Mesenchymal stem cell (in vitro differentiated cells and primary cell): ENCODE data around the gene LAPTM5.

Experiments
- DNase-seq: peaks from one replicate; pipeline ENCODE4 v3.0.0-alpha.2; 2013
- H2AFZ ChIP-seq: one replicate; pipeline ENCODE4 v1.6.1; 2013; ENCODE audit warnings: low read depth, mild to moderate bottlenecking, control low read depth, inconsistent platforms, low read length, moderate library complexity
- H2AK5ac ChIP-seq: 2 replicates; pipeline ENCODE4 v1.6.1; 2013; ENCODE audit warnings: low read length, moderate library complexity, mild to moderate bottlenecking, inconsistent platforms; ENCODE audit not compliant: severe bottlenecking
- H2BK120ac ChIP-seq: one replicate; pipeline ENCODE4 v1.6.1; 2013; ENCODE audit warnings: low read depth, mild to moderate bottlenecking, inconsistent platforms, low read length, moderate library complexity
- H2BK12ac ChIP-seq, 2 experiments: one replicate each; pipeline ENCODE4 v1.6.1; 2013; ENCODE audit warnings: inconsistent platforms in 2 of 2, low read length in 2 of 2, mild to moderate bottlenecking in 2 of 2, moderate library complexity in 2 of 2, control low read depth in 1 of 2
- H2BK15ac ChIP-seq: one replicate; pipeline ENCODE4 v1.6.1; 2013; ENCODE audit warnings: mild to moderate bottlenecking, low read depth, inconsistent platforms; ENCODE audit not compliant: poor library complexity, severe bottlenecking
- H2BK5ac ChIP-seq: 2 replicates; pipeline ENCODE4 v1.6.1; 2013; ENCODE audit warnings: low read depth, mild to moderate bottlenecking, low read length, control low read depth, inconsistent platforms; ENCODE audit not compliant: poor library complexity, severe bottlenecking
- H3K14ac ChIP-seq, 2 experiments: one replicate each; pipeline ENCODE4 v1.6.1; 2013; ENCODE audit warnings: inconsistent platforms in 2 of 2, low read length in 2 of 2, control low read depth in 1 of 2, mild to moderate bottlenecking in 1 of 2, moderate library complexity in 1 of 2
- H3K18ac ChIP-seq, 2 experiments: one replicate each; pipeline ENCODE4 v1.6.1; 2013; ENCODE audit warnings: inconsistent platforms in 2 of 2, low read length in 2 of 2, control low read depth in 1 of 2, low read depth in 1 of 2, mild to moderate bottlenecking in 1 of 2
- H3K23ac ChIP-seq, 2 experiments: one replicate each; pipeline ENCODE4 v1.6.1; 2013; ENCODE audit warnings: inconsistent platforms in 2 of 2, low read length in 2 of 2, mild to moderate bottlenecking in 2 of 2, moderate library complexity in 2 of 2, control low read depth in 1 of 2
- H3K27ac ChIP-seq: 2 replicates; pipeline ENCODE4 v1.5.1; 2013; ENCODE audit warnings: mild to moderate bottlenecking, moderate library complexity, low read length, control low read depth, inconsistent platforms; ENCODE audit not compliant: poor library complexity, severe bottlenecking
- H3K27me3 ChIP-seq, 2 experiments: 2 replicates each; pipeline versions ENCODE4 v1.6.1 to v1.7.0; 2013; ENCODE audit warnings: low read length in 2 of 2, mild to moderate bottlenecking in 2 of 2, moderate library complexity in 2 of 2, control low read depth in 1 of 2, inconsistent platforms in 1 of 2; ENCODE audit not compliant: control insufficient read depth in 1 of 2, insufficient read depth in 1 of 2
- H3K36me3 ChIP-seq, 2 experiments: 2 replicates each; pipeline versions ENCODE4 v1.6.1 to v1.7.0; 2013; ENCODE audit warnings: low read length in 2 of 2, control low read depth in 1 of 2, inconsistent platforms in 1 of 2, low read depth in 1 of 2, mild to moderate bottlenecking in 1 of 2; ENCODE audit not compliant: insufficient read depth in 2 of 2, control insufficient read depth in 1 of 2
- H3K4ac ChIP-seq, 2 experiments: one replicate each; pipeline ENCODE4 v1.6.1; 2013; ENCODE audit warnings: inconsistent platforms in 2 of 2, low read length in 2 of 2, mild to moderate bottlenecking in 2 of 2, moderate library complexity in 2 of 2, control low read depth in 1 of 2, low read depth in 1 of 2
- H3K4me1 ChIP-seq: 2 replicates; pipeline ENCODE4 v1.6.1; 2013; ENCODE audit warnings: low read depth, low read length, control low read depth; ENCODE audit not compliant: control insufficient read depth, insufficient read depth
- H3K4me2 ChIP-seq: 2 replicates; pipeline ENCODE4 v1.6.1; 2013; ENCODE audit warnings: low read length, mild to moderate bottlenecking, inconsistent platforms; ENCODE audit not compliant: poor library complexity, severe bottlenecking
- H3K4me3 ChIP-seq, 2 experiments: 2 replicates each; pipeline versions ENCODE4 v1.5.1 to v1.7.0; 2013; ENCODE audit warnings: low read length in 2 of 2, mild to moderate bottlenecking in 2 of 2, control low read depth in 1 of 2, low read depth in 1 of 2; ENCODE audit not compliant: insufficient read depth in 1 of 2
- H3K79me1 ChIP-seq: replicated peaks from 2 replicates; pipeline ENCODE4 v1.6.1; 2013; ENCODE audit warnings: mild to moderate bottlenecking, control low read depth, low read length, inconsistent platforms; ENCODE audit not compliant: poor library complexity, severe bottlenecking
- H3K9ac ChIP-seq: 2 replicates; pipeline ENCODE4 v1.7.0; 2013; ENCODE audit warnings: mild to moderate bottlenecking, low read length, moderate library complexity
- H3K9me3 ChIP-seq: 2 replicates; pipeline ENCODE4 v1.7.0; 2013; ENCODE audit warnings: mild to moderate bottlenecking, low read length; ENCODE audit not compliant: control insufficient read depth
- H4K8ac ChIP-seq: one replicate; pipeline ENCODE4 v1.6.1; 2013; ENCODE audit warnings: inconsistent platforms, mild to moderate bottlenecking, low read length, moderate library complexity
- H4K91ac ChIP-seq: one replicate; pipeline ENCODE4 v1.6.1; 2013; ENCODE audit warnings: mild to moderate bottlenecking, low read length, inconsistent platforms
- WGBS: methylation state at CpG from one replicate; pipeline ENCODE4 v1.1.7; 2013; ENCODE audit warnings: mixed read lengths; 5-methylcytosine and 5-hydroxymethylcytosine counted together

The LAPTM5 gene

DNA sequence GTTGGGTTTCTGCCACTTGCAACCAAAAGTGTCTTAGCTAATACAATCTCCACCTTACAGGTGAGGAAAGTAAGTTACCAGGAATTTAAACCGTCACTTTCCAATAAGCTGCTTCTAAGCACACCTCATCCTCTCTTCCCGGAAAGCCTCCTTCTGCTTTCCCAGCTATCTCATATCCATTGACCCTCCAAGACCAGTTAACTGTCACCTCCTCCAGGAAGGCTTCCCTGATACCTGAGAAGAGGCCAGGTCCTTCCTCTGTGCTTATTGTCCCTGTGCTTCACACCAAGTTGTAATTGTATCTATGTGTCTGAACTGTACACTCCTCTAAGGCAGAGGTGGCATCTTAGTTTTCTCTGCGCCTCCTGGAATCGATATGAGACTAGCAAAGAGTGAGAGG, 23.0 kb downstream of the LAPTM5 start:
- Histone ChIP-seq H2AK5ac (no peak overlapping the region), H3K36me3 (no peaks in the 10 kb centered on the region), H2BK15ac (no peak overlapping the region), H3K27ac (no peak overlapping the region), H3K4me3 (no peak overlapping the region), H3K9me3 (peaks cover 6% of the 10 kb centered on the region), H4K91ac (no peak overlapping the region), H3K4me1 (peaks cover 23% of the 10 kb centered on the region), H3K9ac (no peak overlapping the region), H3K23ac (no peak overlapping the region), H4K8ac (no peak overlapping the region), H2AFZ (no peak overlapping the region), H3K79me1 (no peaks in the 10 kb centered on the region), H2BK120ac (no peak overlapping the region), H3K27me3 (peaks cover 0 to 66% of the 10 kb centered on the region in 2 experiments), H3K4ac (no peak overlapping the region), H2BK5ac (no peak overlapping the region), H2BK12ac (no peak overlapping the region), H3K18ac (no peak overlapping the region), H3K14ac (no peak overlapping the region), H3K4me2 (no peak overlapping the region)
- WGBS = 98% methylated on average over 2 of the region's 4 CpGs
- DNase-seq = no peak

DNA sequence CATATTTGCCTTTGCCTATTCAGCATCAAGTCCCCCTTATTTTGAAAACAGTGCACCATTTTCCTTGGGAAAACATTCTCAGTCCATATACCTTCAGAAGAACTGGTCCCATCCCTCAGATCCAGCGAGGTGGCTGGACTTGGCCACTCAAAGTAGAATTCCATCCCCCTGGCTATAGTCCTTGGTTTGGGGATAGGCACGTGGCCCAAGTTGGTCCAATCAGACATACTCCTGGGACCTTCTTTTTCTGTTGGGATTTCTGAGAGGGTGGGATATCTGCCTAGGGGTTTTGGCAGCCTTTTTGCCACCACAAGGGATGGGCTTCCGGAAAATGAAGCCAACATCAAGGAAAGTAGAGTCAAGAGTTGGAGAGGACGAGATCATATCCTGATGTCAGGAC, 23.5 kb downstream of the LAPTM5 start:
- Histone ChIP-seq H3K4ac (no peak overlapping the region), H2AK5ac (no peak overlapping the region), H2BK12ac (no peak overlapping the region), H3K4me2 (no peak overlapping the region), H2BK15ac (no peak overlapping the region), H2BK120ac (no peak overlapping the region), H3K18ac (no peak overlapping the region), H3K79me1 (no peaks in the 10 kb centered on the region), H3K27me3 (peaks cover 0 to 69% of the 10 kb centered on the region in 2 experiments), H3K23ac (no peak overlapping the region), H3K4me1 (peaks cover 28% of the 10 kb centered on the region), H2BK5ac (no peak overlapping the region), H3K4me3 (no peak overlapping the region), H4K8ac (no peak overlapping the region), H3K9ac (no peak overlapping the region), H4K91ac (no peak overlapping the region), H3K27ac (no peak overlapping the region), H3K9me3 (peaks cover 6% of the 10 kb centered on the region), H3K14ac (no peak overlapping the region), H2AFZ (no peak overlapping the region), H3K36me3 (no peaks in the 10 kb centered on the region)
- 92% methylated on average over 4 of the region's 4 CpGs for WGBS
- DNase-seq = no peak

DNA sequence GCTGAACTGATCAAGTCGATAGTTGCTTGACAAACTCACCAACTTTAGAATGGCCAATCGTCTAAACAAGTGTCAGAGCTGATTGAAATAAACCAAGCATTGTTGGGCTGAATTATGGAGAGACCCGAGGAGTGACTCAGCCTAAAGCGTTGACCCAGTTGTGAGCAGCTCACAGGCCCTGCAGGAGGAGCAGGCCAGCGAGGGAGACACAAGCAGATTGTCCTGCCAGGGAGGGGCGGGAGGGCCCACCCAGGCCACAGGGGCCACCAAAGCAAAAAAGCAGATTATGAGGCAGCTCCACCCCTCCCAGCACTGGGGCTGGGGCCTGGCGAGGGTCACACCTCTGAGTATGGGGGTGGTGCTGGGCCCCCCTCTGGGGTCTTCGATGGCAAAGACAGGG, 24.1 kb downstream of the LAPTM5 start:
- H2BK12ac ChIP-seq = no peak overlapping the region
- no peak overlapping the region for H3K14ac ChIP-seq
- H2BK5ac ChIP-seq = no peak overlapping the region
- H3K4me3 ChIP-seq = no peak overlapping the region
- H4K8ac ChIP-seq = no peak overlapping the region
- H3K18ac ChIP-seq = peak overlapping the region in 1 of 2 experiments; percentile 41
- no peak overlapping the region for H3K4ac ChIP-seq
- peaks cover 32% of the 10 kb centered on the region for H3K4me1 ChIP-seq
- no peak overlapping the region for H3K27ac ChIP-seq
- peak overlapping the region; percentile 37 for H4K91ac ChIP-seq
- H3K4me2 ChIP-seq = no peak overlapping the region
- H3K36me3 ChIP-seq = no peaks in the 10 kb centered on the region
- peaks cover 0 to 63% of the 10 kb centered on the region in 2 experiments for H3K27me3 ChIP-seq
- DNase-seq = peak; percentile 34
- no peaks in the 10 kb centered on the region for H3K79me1 ChIP-seq
- H2BK120ac ChIP-seq = no peak overlapping the region
- H2BK15ac ChIP-seq = no peak overlapping the region
- peaks cover 6% of the 10 kb centered on the region for H3K9me3 ChIP-seq
- H2AK5ac ChIP-seq = no peak overlapping the region
- no peak overlapping the region for H3K9ac ChIP-seq
- H2AFZ ChIP-seq = no peak overlapping the region
- no peak overlapping the region for H3K23ac ChIP-seq
- 65% methylated on average over 8 of the region's 8 CpGs for WGBS

DNA sequence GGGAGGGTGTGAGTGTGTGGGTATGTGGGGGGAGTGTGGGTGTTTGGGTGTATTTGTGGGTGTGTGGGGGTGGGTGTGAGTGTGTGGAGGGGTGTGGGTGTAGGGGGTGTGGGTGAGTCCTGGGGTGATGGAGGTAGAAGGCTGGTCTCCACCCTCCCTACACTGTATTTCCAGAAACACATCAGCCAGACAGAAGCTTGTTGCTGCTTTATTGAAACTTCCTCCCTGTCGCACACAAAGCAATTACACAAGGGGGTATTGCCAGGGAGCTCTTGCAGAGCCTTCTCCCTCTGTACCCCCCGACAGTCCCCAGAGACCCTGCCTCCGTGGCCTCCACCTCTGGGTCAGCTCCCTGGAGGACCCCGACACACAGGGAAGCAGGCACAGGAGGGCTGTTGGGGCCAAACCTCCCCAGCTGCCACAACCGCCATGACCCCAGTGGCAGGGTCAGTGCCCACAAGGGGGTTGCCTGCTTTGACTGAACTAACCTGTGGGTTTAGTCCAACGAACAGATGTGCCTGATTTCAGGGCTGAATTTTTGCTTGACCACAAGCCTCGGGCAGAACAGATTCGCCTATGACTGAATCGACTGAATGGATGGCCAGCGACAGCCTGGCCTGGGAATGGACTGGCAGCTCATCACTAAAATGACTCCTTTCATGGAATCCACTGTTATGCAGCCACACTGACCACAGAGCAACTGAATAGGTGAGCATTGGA, 25.1 kb downstream of the LAPTM5 start:
- H2AK5ac ChIP-seq = no peak overlapping the region
- H3K9me3 ChIP-seq = no peaks in the 10 kb centered on the region
- H3K9ac ChIP-seq = no peak overlapping the region
- H4K8ac ChIP-seq = no peak overlapping the region
- no peak overlapping the region for H2AFZ ChIP-seq
- no peak overlapping the region for H3K27ac ChIP-seq
- H2BK12ac ChIP-seq = no peak overlapping the region
- no peaks in the 10 kb centered on the region for H3K79me1 ChIP-seq
- no peak overlapping the region for H3K4me3 ChIP-seq
- no peak overlapping the region for H2BK5ac ChIP-seq
- no peak for DNase-seq
- H3K4ac ChIP-seq = no peak overlapping the region
- WGBS = 79% methylated on average over 10 of the region's 10 CpGs
- no peak overlapping the region for H4K91ac ChIP-seq
- H3K14ac ChIP-seq = no peak overlapping the region
- no peak overlapping the region for H3K18ac ChIP-seq
- no peak overlapping the region for H3K4me2 ChIP-seq
- H3K36me3 ChIP-seq = no peaks in the 10 kb centered on the region
- peaks cover 0 to 54% of the 10 kb centered on the region in 2 experiments for H3K27me3 ChIP-seq
- H3K23ac ChIP-seq = no peak overlapping the region
- peaks cover 40% of the 10 kb centered on the region for H3K4me1 ChIP-seq
- no peak overlapping the region for H2BK120ac ChIP-seq
- H2BK15ac ChIP-seq = no peak overlapping the region
